Ishikawa (cell line): ENCODE measurements around the gene CFLAR.

Experiments
- CEBPB ChIP-seq: IDR thresholded peaks from 2 replicates; pipeline ENCODE4 v1.6.1; 2012
- CREB1 ChIP-seq: IDR thresholded peaks from 2 replicates; pipeline ENCODE4 v1.6.1; 2012; ENCODE audit warnings: low read depth
- EGR1 ChIP-seq: IDR thresholded peaks from 2 replicates; pipeline ENCODE4 v1.6.1; 2012
- EP300 ChIP-seq: IDR thresholded peaks from 2 replicates; pipeline ENCODE4 v1.6.1; 2012; ENCODE audit warnings: borderline replicate concordance
- FOXM1 ChIP-seq: IDR thresholded peaks from 2 replicates; pipeline ENCODE4 v1.6.1; 2012; ENCODE audit warnings: low read depth, borderline replicate concordance
- NFIC ChIP-seq: IDR thresholded peaks from 2 replicates; pipeline ENCODE4 v1.6.1; 2012
- RAD21 ChIP-seq: IDR thresholded peaks from 2 replicates; pipeline ENCODE4 v1.6.1; 2012; ENCODE audit warnings: low read depth
- TAF1 ChIP-seq: IDR thresholded peaks from 2 replicates; pipeline ENCODE4 v1.6.1; 2012; ENCODE audit warnings: low read depth, mild to moderate bottlenecking
- TCF12 ChIP-seq: IDR thresholded peaks from 2 replicates; pipeline ENCODE4 v1.6.1; 2012; ENCODE audit warnings: low read depth
- TEAD4 ChIP-seq: IDR thresholded peaks from 2 replicates; pipeline ENCODE4 v1.6.1; 2012
- YY1 ChIP-seq: IDR thresholded peaks from 2 replicates; pipeline ENCODE4 v1.6.1; 2012; ENCODE audit warnings: low read depth
- ZBTB7A ChIP-seq: IDR thresholded peaks from 2 replicates; pipeline ENCODE4 v1.6.1; 2012; ENCODE audit warnings: low read depth
- TF ChIP-seq, protein P1 (sequence below): IDR thresholded peaks from 2 replicates; pipeline ENCODE4 v1.6.1; 2012
- TF ChIP-seq, protein P2 (sequence below): IDR thresholded peaks from 2 replicates; pipeline ENCODE4 v1.6.1; 2012
- TF ChIP-seq, protein P3 (sequence below): IDR thresholded peaks from 2 replicates; pipeline ENCODE4 v1.6.1; 2012; ENCODE audit warnings: low read depth, mild to moderate bottlenecking

The CFLAR gene

DNA sequence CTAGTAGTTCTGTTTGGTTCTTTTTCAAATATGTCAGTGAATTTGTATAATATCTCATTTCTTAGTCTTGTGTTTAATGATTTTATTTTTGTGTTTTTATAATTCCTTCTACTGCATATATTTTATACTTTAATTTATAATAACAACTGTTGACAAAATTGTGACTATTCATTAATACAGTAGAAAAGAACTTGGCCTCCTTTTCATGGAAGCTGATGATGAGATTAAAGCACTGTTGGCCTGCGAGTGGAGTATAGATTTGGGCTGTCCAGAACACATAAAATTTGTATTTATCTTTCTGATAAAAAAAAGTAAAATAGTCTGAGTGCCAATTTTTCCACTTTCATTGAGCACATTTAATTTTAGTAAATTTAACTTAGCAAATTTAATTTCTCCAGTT, 12.1 kb downstream of the CFLAR start:
- TF ChIP-seq FOXM1 (no peak), CEBPB (no peak), RAD21 (no peak), CREB1 (no peak), TAF1 (no peak), EGR1 (no peak), EP300 (no peak), TEAD4 (no peak), NFIC (no peak), TCF12 (no peak), ZBTB7A (no peak)
- TF ChIP-seq, protein P1, sequence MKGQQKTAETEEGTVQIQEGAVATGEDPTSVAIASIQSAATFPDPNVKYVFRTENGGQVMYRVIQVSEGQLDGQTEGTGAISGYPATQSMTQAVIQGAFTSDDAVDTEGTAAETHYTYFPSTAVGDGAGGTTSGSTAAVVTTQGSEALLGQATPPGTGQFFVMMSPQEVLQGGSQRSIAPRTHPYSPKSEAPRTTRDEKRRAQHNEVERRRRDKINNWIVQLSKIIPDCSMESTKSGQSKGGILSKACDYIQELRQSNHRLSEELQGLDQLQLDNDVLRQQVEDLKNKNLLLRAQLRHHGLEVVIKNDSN = no peak
- TF ChIP-seq, protein P2, sequence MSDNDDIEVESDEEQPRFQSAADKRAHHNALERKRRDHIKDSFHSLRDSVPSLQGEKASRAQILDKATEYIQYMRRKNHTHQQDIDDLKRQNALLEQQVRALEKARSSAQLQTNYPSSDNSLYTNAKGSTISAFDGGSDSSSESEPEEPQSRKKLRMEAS = no peak
- TF ChIP-seq, protein P3, sequence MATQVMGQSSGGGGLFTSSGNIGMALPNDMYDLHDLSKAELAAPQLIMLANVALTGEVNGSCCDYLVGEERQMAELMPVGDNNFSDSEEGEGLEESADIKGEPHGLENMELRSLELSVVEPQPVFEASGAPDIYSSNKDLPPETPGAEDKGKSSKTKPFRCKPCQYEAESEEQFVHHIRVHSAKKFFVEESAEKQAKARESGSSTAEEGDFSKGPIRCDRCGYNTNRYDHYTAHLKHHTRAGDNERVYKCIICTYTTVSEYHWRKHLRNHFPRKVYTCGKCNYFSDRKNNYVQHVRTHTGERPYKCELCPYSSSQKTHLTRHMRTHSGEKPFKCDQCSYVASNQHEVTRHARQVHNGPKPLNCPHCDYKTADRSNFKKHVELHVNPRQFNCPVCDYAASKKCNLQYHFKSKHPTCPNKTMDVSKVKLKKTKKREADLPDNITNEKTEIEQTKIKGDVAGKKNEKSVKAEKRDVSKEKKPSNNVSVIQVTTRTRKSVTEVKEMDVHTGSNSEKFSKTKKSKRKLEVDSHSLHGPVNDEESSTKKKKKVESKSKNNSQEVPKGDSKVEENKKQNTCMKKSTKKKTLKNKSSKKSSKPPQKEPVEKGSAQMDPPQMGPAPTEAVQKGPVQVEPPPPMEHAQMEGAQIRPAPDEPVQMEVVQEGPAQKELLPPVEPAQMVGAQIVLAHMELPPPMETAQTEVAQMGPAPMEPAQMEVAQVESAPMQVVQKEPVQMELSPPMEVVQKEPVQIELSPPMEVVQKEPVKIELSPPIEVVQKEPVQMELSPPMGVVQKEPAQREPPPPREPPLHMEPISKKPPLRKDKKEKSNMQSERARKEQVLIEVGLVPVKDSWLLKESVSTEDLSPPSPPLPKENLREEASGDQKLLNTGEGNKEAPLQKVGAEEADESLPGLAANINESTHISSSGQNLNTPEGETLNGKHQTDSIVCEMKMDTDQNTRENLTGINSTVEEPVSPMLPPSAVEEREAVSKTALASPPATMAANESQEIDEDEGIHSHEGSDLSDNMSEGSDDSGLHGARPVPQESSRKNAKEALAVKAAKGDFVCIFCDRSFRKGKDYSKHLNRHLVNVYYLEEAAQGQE = no peak

DNA sequence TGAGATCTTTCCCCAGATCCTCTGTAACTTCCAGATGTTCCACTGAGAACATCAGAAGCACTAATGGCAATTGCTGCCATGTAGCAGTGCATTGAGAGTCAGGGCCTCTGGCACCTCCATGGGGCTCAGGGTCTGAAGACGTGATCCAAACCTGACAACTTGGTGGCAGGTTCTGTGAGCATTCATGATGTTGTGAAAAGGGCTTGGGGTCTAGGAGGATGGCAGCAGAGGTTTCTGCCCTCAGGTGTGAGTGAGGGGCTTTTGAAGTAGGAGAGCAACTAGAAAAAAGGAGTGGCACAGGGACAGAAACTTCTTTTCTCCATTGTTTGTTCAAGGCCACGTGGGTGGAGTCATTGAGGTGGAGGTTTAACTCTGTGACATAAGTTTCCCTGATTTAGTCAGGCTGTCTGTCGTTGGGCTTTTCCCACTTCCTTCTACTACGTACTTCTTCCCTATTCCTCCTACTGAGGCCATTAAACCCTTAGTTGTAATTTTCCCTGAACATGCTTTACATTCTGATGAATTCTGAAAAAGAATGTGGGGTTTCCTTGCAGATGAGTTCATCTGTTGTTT, 13.1 kb downstream of the CFLAR start:
- TF ChIP-seq, protein P2 = no peak
- TF ChIP-seq CREB1 = no peak
- TF ChIP-seq, protein P1 = 0 out of 2 replicates have a peak, but pooled peaks have one; percentile 8
- TF ChIP-seq EP300 = no peak

DNA sequence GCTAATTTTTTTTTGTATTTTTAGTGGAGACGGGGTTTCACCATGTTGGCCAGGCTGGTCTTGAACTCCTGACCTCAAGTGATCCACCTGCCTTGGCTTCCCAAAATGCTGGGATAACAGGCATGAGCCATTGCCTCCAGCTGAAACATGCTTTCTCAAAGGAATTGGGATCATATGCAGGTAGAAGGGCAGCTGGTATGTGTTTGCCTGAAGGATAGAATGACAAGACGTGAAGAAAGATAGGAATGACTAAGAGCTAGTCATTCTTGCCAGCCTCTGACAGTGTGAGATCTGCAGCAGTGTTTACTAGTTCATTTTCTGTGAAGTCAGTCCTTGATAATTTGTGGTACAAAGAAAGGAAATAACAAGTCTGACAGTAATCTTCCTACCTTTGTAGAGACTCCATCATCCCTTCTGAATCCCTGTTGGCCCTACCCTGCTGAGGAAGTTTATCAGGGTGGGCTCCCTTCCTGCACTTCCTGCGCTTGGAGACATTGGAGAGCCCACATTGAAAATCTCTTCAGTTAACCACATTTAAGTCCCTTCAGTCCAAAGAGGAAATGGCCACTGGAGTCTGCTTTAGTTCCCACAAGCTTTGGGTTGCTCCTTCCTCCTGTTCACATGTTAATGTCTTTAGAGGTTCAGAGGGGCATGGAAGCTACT, 14.7 kb downstream of the CFLAR start:
- TF ChIP-seq TCF12 = no peak
- TF ChIP-seq TEAD4 = no peak
- no peak for TF ChIP-seq ZBTB7A

DNA sequence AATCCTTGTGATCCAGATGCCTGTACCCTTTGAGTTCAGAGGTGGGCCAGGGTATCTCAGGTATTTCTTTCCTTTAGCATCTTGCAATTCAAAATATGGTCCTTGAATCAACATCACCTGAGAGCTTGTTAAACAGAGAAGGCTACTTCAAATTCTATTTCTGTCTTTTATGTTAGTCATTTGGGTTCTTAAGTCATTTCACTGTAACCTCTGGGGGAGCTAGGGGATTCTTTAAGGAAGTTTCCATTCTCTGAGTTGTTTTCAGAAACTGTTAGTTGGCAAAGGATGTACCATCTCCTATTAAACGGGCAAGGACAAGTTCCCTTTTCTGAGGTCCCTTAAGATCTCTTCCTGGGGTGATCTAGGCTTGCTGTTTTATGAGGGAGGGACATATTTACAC, 16.6 kb downstream of the CFLAR start:
- TF ChIP-seq EGR1 (no peak), YY1 (no peak), ZBTB7A (no peak), TCF12 (no peak), NFIC (no peak), TAF1 (no peak), FOXM1 (no peak), RAD21 (no peak), CEBPB (no peak), TEAD4 (no peak), CREB1 (no peak), EP300 (no peak)
- TF ChIP-seq, protein P3 = no peak
- TF ChIP-seq, protein P2 = no peak
- TF ChIP-seq, protein P1 = no peak

DNA sequence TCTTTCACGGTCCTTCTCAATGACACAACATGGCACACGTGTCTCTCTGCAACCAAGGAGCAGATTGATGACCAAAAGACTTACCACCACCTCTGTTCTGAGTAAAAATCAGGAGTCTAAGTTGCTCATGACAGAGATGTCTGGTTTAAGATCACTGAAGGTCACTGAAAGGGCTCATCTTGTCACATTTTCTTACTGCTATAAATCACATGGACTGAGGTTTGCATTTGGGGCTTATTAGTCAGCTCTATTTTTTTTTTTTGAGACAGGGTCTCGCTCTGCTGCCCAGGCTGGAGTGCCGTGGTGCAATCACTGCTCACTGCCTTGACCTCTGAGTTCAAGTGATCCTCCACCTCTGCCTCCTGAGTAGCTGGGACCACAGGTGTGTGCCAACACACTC, 19.4 kb downstream of the CFLAR start:
- no peak for TF ChIP-seq CEBPB
- TF ChIP-seq EP300 = no peak

DNA sequence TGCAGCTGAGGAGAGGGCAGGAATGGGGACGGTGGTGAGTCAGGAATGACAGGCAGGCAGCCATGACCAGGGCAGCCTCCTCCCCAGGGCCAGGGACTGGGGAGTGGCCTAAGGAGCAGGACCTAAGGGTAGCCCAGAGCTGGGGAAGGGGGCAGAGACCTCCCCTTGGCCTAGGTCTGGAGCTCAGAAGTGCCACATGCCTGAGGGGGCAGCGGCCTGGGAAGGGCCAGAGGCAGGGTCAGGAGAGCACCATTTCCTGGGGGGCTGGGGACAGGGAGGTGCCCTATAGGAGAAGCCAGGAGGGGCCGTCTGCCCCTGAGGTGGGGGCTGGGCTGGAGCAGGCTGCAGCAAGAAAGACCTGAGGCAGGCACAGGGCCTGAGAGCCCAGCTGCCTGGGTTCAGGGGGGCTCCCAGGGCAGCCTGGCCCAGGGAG, 20.9 kb downstream of the CFLAR start:
- TF ChIP-seq CREB1 = no peak
- no peak for TF ChIP-seq EP300
- TF ChIP-seq TCF12 = no peak
- no peak for TF ChIP-seq YY1
- no peak for TF ChIP-seq ZBTB7A
- TF ChIP-seq EGR1 = no peak
- TF ChIP-seq TEAD4 = no peak
- no peak for TF ChIP-seq RAD21
- no peak for TF ChIP-seq CEBPB
- TF ChIP-seq FOXM1 = no peak
- no peak for TF ChIP-seq TAF1
- TF ChIP-seq NFIC = no peak
- TF ChIP-seq, protein P2 = no peak
